ENCODE data around the gene SLX4IP. TPM values are rescaled to one million over a fixed set of nuclear protein-coding genes. Genes with fewer than 3 reads are reported as not detected.

The SLX4IP gene
- total and polyA plus RNA-seq, 2 of the 13 experiments (the other 11 are each of a cell fraction or from before 2014, with no cell fraction given): 3.6 to 7.3 TPM

- TF ChIP-seq DMTF1 (CRISPR knock-in tag; IDR thresholded peaks at IDR 0.05) (no peak), AGO2 (optimal IDR thresholded peaks at IDR 0.05; ENCODE audit: low read depth, low read length) (no peak), NFATC3 (CRISPR knock-in tag; IDR thresholded peaks at IDR 0.05) (no peak), PHB2 (IDR thresholded peaks at IDR 0.05; ENCODE audit: partially characterized antibody) (no peak)
- TF ChIP-seq, protein P1, sequence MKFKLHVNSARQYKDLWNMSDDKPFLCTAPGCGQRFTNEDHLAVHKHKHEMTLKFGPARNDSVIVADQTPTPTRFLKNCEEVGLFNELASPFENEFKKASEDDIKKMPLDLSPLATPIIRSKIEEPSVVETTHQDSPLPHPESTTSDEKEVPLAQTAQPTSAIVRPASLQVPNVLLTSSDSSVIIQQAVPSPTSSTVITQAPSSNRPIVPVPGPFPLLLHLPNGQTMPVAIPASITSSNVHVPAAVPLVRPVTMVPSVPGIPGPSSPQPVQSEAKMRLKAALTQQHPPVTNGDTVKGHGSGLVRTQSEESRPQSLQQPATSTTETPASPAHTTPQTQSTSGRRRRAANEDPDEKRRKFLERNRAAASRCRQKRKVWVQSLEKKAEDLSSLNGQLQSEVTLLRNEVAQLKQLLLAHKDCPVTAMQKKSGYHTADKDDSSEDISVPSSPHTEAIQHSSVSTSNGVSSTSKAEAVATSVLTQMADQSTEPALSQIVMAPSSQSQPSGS (CRISPR knock-in tag; IDR thresholded peaks at IDR 0.05): no peak
Observed at GRCh38 chr20:10671919-10672623, 237.0 kb downstream of the SLX4IP start (continued).

GRCh38 chr20:10672624-10673127 lies 237.6 kb downstream of the SLX4IP start:
- Histone ChIP-seq H3K9ac (ENCODE audit: insufficient read depth, low read depth, low read length) (peak overlapping the region; percentile 95), H3K4me1 (ENCODE audit: insufficient read depth, low read length) (peaks cover 51% of the 10 kb centered on the region), H3K27me3 (ENCODE audit: control insufficient read depth in 1 of 2, insufficient read depth in 2 of 2, low read length in 2 of 2) (no peaks in the 10 kb centered on the region; a peak in 1 of 5 replicates), H3K9me3 (ENCODE audit: low read length) (no peaks in the 10 kb centered on the region), H3K4me3 (replicated peaks in 1 of 3; ENCODE audit: insufficient read depth in 1 of 3, low read depth in 2 of 3, low read length in 3 of 3) (peak overlapping the region; percentile 85 to 94 (median 91)), H3K27ac (ENCODE audit: extremely low read length, insufficient read depth, low read length) (peak overlapping the region; percentile 89), H2AFZ (ENCODE audit: low read length) (no peak overlapping the region), H3K4me2 (ENCODE audit: low read depth, low read length) (peak overlapping the region; percentile 96), H3K79me2 (ENCODE audit: insufficient read depth, low read length) (peaks cover 61% of the 10 kb centered on the region), H4K20me1 (ENCODE audit: insufficient read depth, low read length) (peaks cover 27% of the 10 kb centered on the region), H3K36me3 (replicated peaks in 1 of 2; ENCODE audit: control insufficient read depth in 1 of 2, insufficient read depth in 2 of 2, low read length in 2 of 2) (peaks cover 13 to 15% of the 10 kb centered on the region in 2 experiments)
- intact Hi-C loops (cut with micrococcal nuclease; ENCODE audit: unreplicated experiment): loop anchor here (2.0 to 10.0 kb wide), 4 partner anchors 20 to 872 kb away; no protein-coding TSS in a partner anchor
- ATAC-seq (peak; percentile 17), DNase-seq (ENCODE audit: low spot score) (peak; percentile 49), FAIRE-seq (no peak)
- CTCF ChIA-PET (ENCODE audit: low intra/inter-chr PET ratio, low total read pairs): no interaction called here
- POLR2A ChIA-PET: interaction anchor here (0.7 to 5.6 kb wide), 17 partner anchors 8 to 305 kb away, joined by 3 to 104 read pairs (median 5); partner anchors contain the start of genes MKKS and SLX4IP
- in situ Hi-C loops (cut with HindIII; ENCODE audit: extremely low pct_ligation_motif_present, low pct_unique_long_range_greater_than_20kb): loop anchor here (5.0 kb wide), 2 partner anchors 535 to 870 kb away; no protein-coding TSS in a partner anchor
- BruUV-seq (replicated peaks): no TSS peak
- under 1% methylated on average over 32 of the region's 47 CpGs for WGBS (ENCODE audit: low lambda C conversion rate)
- TF ChIP-seq IRX3 (CRISPR knock-in tag; IDR thresholded peaks at IDR 0.05; ENCODE audit: borderline replicate concordance, low read depth) (0 out of 2 replicates have a peak, but pooled peaks have one; percentile 9), NCOR1 (IDR thresholded peaks at IDR 0.05; ENCODE audit: borderline replicate concordance, low read length) (no peak), ZNF768 (CRISPR knock-in tag; IDR thresholded peaks at IDR 0.05) (peak; percentile 63; the same call in 1 of the 2 replicates), ISL2 (CRISPR knock-in tag; IDR thresholded peaks at IDR 0.05) (no peak), XRCC5 (optimal IDR thresholded peaks at IDR 0.05; ENCODE audit: low read length) (peak; percentile 26), NONO (IDR thresholded peaks at IDR 0.05) (no peak), NONO (CRISPR knock-in tag; conservative IDR thresholded peaks at IDR 0.05) (no peak; the same call in 1 of the 2 replicates), ZFP36L2 (CRISPR knock-in tag; IDR thresholded peaks at IDR 0.05) (no peak)
- TF ChIP-seq, protein P2, sequence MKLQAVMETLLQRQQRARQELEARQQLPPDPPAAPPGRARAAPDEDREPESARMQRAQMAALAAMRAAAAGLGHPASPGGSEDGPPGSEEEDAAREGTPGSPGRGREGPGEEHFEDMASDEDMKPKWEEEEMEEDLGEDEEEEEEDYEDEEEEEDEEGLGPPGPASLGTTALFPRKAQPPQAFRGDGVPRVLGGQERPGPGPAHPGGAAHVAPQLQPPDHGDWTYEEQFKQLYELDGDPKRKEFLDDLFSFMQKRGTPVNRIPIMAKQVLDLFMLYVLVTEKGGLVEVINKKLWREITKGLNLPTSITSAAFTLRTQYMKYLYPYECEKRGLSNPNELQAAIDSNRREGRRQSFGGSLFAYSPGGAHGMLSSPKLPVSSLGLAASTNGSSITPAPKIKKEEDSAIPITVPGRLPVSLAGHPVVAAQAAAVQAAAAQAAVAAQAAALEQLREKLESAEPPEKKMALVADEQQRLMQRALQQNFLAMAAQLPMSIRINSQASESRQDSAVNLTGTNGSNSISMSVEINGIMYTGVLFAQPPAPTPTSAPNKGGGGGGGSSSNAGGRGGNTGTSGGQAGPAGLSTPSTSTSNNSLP (IDR thresholded peaks at IDR 0.05; ENCODE audit: low read depth, low read length): no peak
- TF ChIP-seq, protein P3, sequence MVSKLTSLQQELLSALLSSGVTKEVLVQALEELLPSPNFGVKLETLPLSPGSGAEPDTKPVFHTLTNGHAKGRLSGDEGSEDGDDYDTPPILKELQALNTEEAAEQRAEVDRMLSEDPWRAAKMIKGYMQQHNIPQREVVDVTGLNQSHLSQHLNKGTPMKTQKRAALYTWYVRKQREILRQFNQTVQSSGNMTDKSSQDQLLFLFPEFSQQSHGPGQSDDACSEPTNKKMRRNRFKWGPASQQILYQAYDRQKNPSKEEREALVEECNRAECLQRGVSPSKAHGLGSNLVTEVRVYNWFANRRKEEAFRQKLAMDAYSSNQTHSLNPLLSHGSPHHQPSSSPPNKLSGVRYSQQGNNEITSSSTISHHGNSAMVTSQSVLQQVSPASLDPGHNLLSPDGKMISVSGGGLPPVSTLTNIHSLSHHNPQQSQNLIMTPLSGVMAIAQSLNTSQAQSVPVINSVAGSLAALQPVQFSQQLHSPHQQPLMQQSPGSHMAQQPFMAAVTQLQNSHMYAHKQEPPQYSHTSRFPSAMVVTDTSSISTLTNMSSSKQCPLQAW (CRISPR knock-in tag; IDR thresholded peaks at IDR 0.05): 0 out of 2 replicates have a peak, but pooled peaks have one; percentile 42
